PC-3 (cell line): ENCODE results near the gene PDCD10. TPM values are rescaled to one million over a fixed set of nuclear protein-coding genes. Genes with fewer than 3 reads are reported as not detected.

Source experiments
- ATAC-seq: fragments of 200-7000 bp; cut with Tn5 transposase; 2 replicates; pipeline ENCODE4 v1.9.1; 2020; ENCODE audit warnings: mild to moderate bottlenecking, moderate library complexity
- BruUV-seq: library from RNA; stranded (reverse); fragments of 400-500 nt; replicated peaks from 2 replicates; lab custom pipeline; 2021; lab: Mats Ljungman, UMichigan
- CTCF ChIA-PET: fragments of 300-600 bp; sonication (Branson Sonifier 250); formaldehyde crosslinking; loops from one replicate; lab custom pipeline; 2022; ENCODE audit warnings: antibody characterized with exemption; lab: Charles Lee
- POLR2A ChIA-PET: fragments of 300-600 bp; sonication (Branson Sonifier 250); formaldehyde crosslinking; loops from one replicate; lab custom pipeline; 2022; ENCODE audit warnings: antibody characterized with exemption; ENCODE audit not compliant: unreplicated experiment; lab: Charles Lee
- DNase-seq: peaks from one replicate; pipeline ENCODE4 v3.0.0-alpha.2; 2015
- H2AFZ ChIP-seq: fragments of 300-600 bp; sonication (generic); 2 replicates; pipeline ENCODE4 v1.6.0; 2016; ENCODE audit warnings: antibody characterized with exemption, low read length
- H3F3A ChIP-seq: fragments of 300-600 bp; sonication (generic); one replicate; pipeline ENCODE4 v1.6.0; 2017; ENCODE audit warnings: antibody characterized with exemption, low read length, control low read depth, mild to moderate bottlenecking; ENCODE audit not compliant: unreplicated experiment
- H3K27ac ChIP-seq: fragments of 300-600 bp; sonication (generic); 2 replicates; pipeline ENCODE4 v1.5.1; 2016; ENCODE audit warnings: mild to moderate bottlenecking, low read length
- H3K27me3 ChIP-seq: fragments of 300-600 bp; sonication (generic); 2 replicates; pipeline ENCODE4 v1.6.1; 2016; ENCODE audit warnings: low read length, mixed read lengths
- H3K36me3 ChIP-seq: fragments of 300-600 bp; sonication (generic); 2 replicates; pipeline ENCODE4 v1.6.1; 2016; ENCODE audit warnings: low read depth, mixed run types, low read length, mixed read lengths
- H3K4me1 ChIP-seq: fragments of 300-600 bp; sonication (generic); 2 replicates; pipeline ENCODE4 v1.5.1; 2016; ENCODE audit warnings: low read length; ENCODE audit not compliant: insufficient read depth
- H3K4me2 ChIP-seq: fragments of 300-600 bp; sonication (generic); 2 replicates; pipeline ENCODE4 v1.6.0; 2016; ENCODE audit warnings: low read length
- H3K4me3 ChIP-seq: fragments of 300-600 bp; sonication (generic); 2 replicates; pipeline ENCODE4 v1.5.1; 2016; ENCODE audit warnings: mild to moderate bottlenecking, low read length, mixed read lengths
- H3K79me2 ChIP-seq: fragments of 300-600 bp; sonication (generic); 2 replicates; pipeline ENCODE4 v1.6.1; 2017; ENCODE audit warnings: low read length, mixed read lengths
- H3K9ac ChIP-seq: fragments of 300-600 bp; sonication (generic); 2 replicates; pipeline ENCODE4 v1.6.0; 2016; ENCODE audit warnings: mild to moderate bottlenecking, low read length
- H3K9me2 ChIP-seq: fragments of 300-600 bp; sonication (generic); replicated peaks from 2 replicates; pipeline ENCODE4 v1.6.1; 2016; ENCODE audit warnings: mixed run types, low read length, mixed read lengths
- H3K9me3 ChIP-seq: fragments of 300-600 bp; sonication (generic); 2 replicates; pipeline ENCODE4 v1.6.1; 2016; ENCODE audit warnings: low read length, mixed read lengths
- H4K20me1 ChIP-seq: fragments of 300-600 bp; sonication (generic); 2 replicates; pipeline ENCODE4 v1.6.1; 2016; ENCODE audit warnings: low read length, mixed read lengths
- EZH2 ChIP-seq: fragments of 300-600 bp; sonication (generic); IDR thresholded peaks from one replicate; pipeline ENCODE4 v1.6.1; 2017; ENCODE audit warnings: antibody characterized with exemption, mild to moderate bottlenecking, low read length; ENCODE audit not compliant: unreplicated experiment
- EZH2phosphoT487 ChIP-seq: fragments of 300-600 bp; sonication (generic); IDR thresholded peaks from 2 replicates; pipeline ENCODE4 v1.6.1; 2018; ENCODE audit warnings: mild to moderate bottlenecking, antibody characterized with exemption, low read length, borderline replicate concordance
- intact Hi-C: fragments of 100-400 bp; cut with micrococcal nuclease; formaldehyde crosslinking; loops from 2 replicates; pipeline ENCODE4 v1.9.0; 2023
- total RNA-seq: library from RNA; depleted of rRNA; stranded (reverse); fragments of >200 nt; gene quantifications from 2 replicates; pipeline ENCODE4 v1.2.3, GENCODE V29; 2014
- TF ChIP-seq, protein P1 (sequence below): fragments of 300-600 bp; sonication (generic); conservative IDR thresholded peaks from 2 replicates; pipeline ENCODE4 v1.5.1; 2017; ENCODE audit warnings: antibody characterized with exemption, low read depth, mild to moderate bottlenecking, low read length

Gene PDCD10
- total RNA-seq, 1 experiment from 2014 or later: 105 TPM

DNA sequence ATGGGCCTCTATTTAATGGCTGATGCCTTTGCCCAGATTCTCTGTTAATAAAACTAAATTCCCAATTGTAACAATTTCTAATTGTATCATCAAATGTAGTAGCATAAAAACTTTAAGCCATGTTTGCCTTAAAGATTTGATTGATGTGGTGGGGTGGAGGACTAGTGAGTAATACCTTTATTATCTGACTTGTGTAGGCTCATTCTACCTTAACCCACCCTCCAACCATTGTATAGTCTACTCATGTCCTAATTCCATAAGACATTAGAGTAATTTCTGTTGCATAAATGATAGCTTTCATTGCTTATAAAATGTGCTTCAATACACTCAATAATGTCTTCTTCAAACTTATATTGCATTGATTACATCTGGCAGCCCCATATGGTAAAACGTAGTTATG is 26.6 kb upstream of the PDCD10 start:
- Histone ChIP-seq H3K4me1 (no peaks in the 10 kb centered on the region), H3K27me3 (no peaks in the 10 kb centered on the region), H3K4me2 (no peak overlapping the region), H3K4me3 (no peak overlapping the region), H3K9ac (no peak overlapping the region), H3K9me3 (no peaks in the 10 kb centered on the region), H2AFZ (no peak overlapping the region), H3K9me2 (no peaks in the 10 kb centered on the region), H3K79me2 (no peaks in the 10 kb centered on the region), H3K27ac (no peak overlapping the region), H4K20me1 (no peaks in the 10 kb centered on the region), H3K36me3 (no peaks in the 10 kb centered on the region), H3F3A (no peaks in the 10 kb centered on the region)
- TF ChIP-seq EZH2phosphoT487 (no peak), EZH2 (no peak)
- TF ChIP-seq, protein P1, sequence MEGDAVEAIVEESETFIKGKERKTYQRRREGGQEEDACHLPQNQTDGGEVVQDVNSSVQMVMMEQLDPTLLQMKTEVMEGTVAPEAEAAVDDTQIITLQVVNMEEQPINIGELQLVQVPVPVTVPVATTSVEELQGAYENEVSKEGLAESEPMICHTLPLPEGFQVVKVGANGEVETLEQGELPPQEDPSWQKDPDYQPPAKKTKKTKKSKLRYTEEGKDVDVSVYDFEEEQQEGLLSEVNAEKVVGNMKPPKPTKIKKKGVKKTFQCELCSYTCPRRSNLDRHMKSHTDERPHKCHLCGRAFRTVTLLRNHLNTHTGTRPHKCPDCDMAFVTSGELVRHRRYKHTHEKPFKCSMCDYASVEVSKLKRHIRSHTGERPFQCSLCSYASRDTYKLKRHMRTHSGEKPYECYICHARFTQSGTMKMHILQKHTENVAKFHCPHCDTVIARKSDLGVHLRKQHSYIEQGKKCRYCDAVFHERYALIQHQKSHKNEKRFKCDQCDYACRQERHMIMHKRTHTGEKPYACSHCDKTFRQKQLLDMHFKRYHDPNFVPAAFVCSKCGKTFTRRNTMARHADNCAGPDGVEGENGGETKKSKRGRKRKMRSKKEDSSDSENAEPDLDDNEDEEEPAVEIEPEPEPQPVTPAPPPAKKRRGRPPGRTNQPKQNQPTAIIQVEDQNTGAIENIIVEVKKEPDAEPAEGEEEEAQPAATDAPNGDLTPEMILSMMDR: no peak
- ATAC-seq: peak; percentile 67
- intact Hi-C loops: no loop called here
- BruUV-seq: no TSS peak
- CTCF ChIA-PET: no interaction called here
- POLR2A ChIA-PET: no interaction called here
- no peak for DNase-seq

DNA sequence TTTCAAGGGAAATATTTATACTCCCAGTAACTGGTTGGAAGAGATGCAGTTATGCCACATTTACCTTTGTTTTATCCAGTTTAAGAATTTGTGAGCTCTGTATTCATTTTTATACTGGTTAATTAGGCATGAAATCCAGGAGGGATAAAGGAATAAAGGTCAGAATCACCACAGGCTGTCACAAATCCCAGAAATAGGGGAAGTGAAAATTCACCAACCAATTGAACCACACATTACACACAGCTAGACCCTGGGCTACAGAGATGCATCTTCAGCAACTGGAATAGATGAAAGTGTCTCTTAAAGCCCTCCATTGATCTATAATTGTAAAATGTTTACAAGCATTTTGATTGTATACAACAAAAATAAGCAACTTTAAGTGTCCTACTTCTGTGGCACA is 19.4 kb upstream of the PDCD10 start:
- no peaks in the 10 kb centered on the region for H3K27me3 ChIP-seq
- H3K4me3 ChIP-seq: no peak overlapping the region
- no peak for ATAC-seq
- H2AFZ ChIP-seq: no peak overlapping the region
- H3K4me1 ChIP-seq: no peaks in the 10 kb centered on the region
- intact Hi-C loops: no loop called here
- H3K9ac ChIP-seq: no peak overlapping the region
- no peaks in the 10 kb centered on the region for H3K36me3 ChIP-seq
- BruUV-seq: no TSS peak
- CTCF ChIA-PET: no interaction called here
- TF ChIP-seq EZH2phosphoT487 (no peak), EZH2 (no peak)
- TF ChIP-seq, protein P1: no peak
- H3K9me2 ChIP-seq: no peaks in the 10 kb centered on the region
- no peaks in the 10 kb centered on the region for H4K20me1 ChIP-seq
- H3K27ac ChIP-seq: no peak overlapping the region
- no peaks in the 10 kb centered on the region for H3K9me3 ChIP-seq
- H3K79me2 ChIP-seq: no peaks in the 10 kb centered on the region
- no peaks in the 10 kb centered on the region for H3F3A ChIP-seq
- H3K4me2 ChIP-seq: no peak overlapping the region
- no peak for DNase-seq
- POLR2A ChIA-PET: no interaction called here

DNA sequence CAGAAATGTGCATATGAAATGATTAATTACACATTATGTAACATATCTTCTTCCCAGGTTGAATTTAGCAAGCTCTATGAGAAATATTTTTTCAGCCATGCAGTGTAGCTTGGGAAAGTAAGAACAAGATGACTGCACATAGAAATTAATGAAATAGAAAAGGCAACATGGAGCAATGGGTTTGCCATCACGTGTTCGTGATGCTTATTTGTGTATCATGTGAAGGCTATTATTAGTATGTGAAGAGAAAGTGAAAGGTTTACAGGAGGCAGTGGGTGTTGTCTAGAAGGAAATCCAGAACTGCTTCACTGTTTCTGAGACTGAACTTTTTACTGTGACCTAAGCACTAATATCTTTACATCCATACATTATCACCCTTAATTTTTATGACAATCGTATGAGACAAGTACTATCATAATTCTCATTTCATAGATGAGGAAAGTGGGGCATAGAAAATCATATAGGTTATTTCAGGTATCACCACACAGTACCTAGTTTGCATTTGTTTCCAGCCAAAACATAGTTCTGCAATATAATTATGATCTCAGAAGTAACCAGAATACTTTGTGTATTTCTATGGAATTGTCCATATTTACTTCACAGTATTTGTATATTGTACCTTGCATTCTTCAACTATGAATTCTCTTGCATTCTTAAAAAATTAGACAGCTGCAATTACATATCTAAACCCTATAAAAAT is 15.7 kb upstream of the PDCD10 start:
- Histone ChIP-seq H3K4me3 (no peak overlapping the region), H3K4me2 (no peak overlapping the region), H3K9me3 (no peaks in the 10 kb centered on the region), H3K79me2 (no peaks in the 10 kb centered on the region), H4K20me1 (no peaks in the 10 kb centered on the region), H3F3A (no peaks in the 10 kb centered on the region), H2AFZ (no peak overlapping the region), H3K27me3 (no peaks in the 10 kb centered on the region), H3K36me3 (no peaks in the 10 kb centered on the region), H3K27ac (no peak overlapping the region), H3K9ac (no peak overlapping the region), H3K4me1 (no peaks in the 10 kb centered on the region), H3K9me2 (no peaks in the 10 kb centered on the region)
- no peak for ATAC-seq
- BruUV-seq: no TSS peak
- intact Hi-C loops: no loop called here
- no peak for DNase-seq
- no peak for TF ChIP-seq EZH2phosphoT487
- TF ChIP-seq, protein P1: no peak
- no peak for TF ChIP-seq EZH2
- POLR2A ChIA-PET: no interaction called here
- CTCF ChIA-PET: no interaction called here
